Measurements from ENCODE around the gene PPM1H.

The PPM1H gene

DNA sequence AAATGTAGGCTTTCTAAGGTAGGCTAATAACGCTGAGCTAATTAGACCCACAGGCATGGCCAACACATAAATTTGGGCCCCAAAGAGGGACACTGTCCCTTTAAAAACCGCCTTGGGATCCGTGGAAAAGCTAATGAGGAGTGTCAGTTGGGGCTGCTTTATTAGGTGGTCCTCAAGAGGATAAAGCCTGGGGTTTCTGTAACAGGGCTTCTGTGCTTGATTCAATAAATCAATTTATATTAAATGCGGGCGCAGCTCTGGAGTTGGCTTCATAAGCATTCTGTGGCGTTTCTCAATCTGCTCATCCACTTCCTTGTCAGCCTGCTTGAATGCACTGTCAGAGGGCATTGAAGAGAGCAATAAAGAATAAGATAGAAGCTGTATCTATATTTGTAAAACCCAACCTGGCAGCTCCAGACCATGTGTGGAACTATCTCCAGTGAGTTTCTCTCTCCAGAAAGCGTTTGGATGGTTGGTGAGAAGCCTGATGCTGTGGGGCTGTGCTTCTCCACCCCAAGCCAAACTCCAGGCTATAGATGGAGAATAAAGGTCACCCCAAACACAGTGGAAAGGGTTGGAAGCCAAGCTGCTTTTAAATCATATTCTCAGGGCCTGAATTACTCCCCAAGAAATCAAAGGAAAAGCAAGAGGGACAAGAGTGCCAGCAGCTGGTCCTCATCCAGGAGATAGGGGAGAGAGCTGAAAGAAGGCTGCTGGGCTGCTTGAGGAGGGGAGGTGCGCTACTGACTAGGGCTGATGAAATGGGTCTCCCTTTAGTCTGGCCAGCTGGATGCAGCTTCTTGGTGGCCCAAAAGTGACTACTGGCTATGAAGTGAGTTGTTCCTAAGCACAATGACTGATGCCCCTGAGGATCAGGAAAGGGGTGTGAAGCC is 222.0 kb downstream of the PPM1H start:
- Histone ChIP-seq H3K27me3 (ENCODE audit: control insufficient read depth, insufficient read depth, low read length) (no peaks in the 10 kb centered on the region), H3K27ac (ENCODE audit: low read depth, low read length) (no peak overlapping the region), H3K4me1 (ENCODE audit: control insufficient read depth, insufficient read depth, low read length) (peaks cover 6% of the 10 kb centered on the region), H3K4me3 (ENCODE audit: low read length) (no peak overlapping the region), H3K9ac (ENCODE audit: low read length) (no peak overlapping the region), H3K36me3 (ENCODE audit: control insufficient read depth, insufficient read depth, low read length) (no peaks in the 10 kb centered on the region)

DNA sequence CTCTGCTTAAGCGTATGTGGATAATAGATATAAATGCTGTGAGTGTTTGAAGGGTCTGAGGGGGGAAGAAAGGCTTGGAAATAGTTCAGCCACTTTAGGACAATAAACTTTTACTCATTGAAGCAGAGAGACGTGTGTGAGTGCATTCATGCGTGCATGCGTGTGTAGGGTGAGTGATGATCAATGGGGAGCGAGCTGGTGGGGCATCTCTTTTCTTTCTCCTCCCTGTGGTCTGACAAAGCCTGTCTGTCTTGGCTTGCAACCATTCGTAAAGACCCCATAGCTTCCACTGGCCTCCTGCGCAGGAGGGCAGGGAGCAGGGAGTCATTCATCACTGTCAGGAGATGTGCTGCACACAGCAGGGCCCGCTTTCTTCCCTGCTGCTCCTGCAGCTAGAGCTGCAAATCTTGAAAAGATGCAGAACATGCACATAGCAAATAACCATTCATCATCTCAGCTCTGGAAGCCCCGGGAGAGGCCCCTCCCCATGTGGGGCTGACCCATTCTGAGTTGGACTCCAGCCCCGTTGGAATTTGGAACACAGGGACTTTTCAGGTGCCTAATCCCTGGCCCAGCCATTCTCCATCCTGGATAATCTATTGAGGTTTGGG is 223.2 kb downstream of the PPM1H start:
- Histone ChIP-seq H3K27me3 (ENCODE audit: control insufficient read depth, insufficient read depth, low read length) (no peaks in the 10 kb centered on the region), H3K4me1 (ENCODE audit: control insufficient read depth, insufficient read depth, low read length) (peaks cover 6% of the 10 kb centered on the region), H3K36me3 (ENCODE audit: control insufficient read depth, insufficient read depth, low read length) (no peaks in the 10 kb centered on the region), H3K4me3 (ENCODE audit: low read length) (no peak overlapping the region), H3K9ac (ENCODE audit: low read length) (no peak overlapping the region), H3K27ac (ENCODE audit: low read depth, low read length) (no peak overlapping the region)

DNA sequence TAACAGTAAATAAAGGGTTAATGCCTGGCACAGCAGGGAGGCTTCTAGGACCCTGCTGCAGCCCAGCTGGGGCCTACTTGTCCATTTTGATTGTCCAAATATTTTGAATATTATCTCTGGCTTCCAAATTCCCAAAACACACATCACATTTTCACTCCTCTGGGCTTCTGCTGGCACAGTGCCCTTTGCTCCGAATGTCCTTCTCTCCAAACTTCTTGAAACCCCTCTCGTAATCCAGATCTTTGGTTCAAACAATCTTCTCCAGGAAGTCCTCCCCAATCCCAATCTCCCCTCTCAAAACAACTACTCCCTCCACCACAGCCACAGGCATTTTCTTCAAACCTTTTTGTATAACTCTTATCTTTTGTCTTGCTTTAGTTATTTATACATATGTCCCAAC is 225.6 kb downstream of the PPM1H start:
- Histone ChIP-seq H3K4me1 (ENCODE audit: control insufficient read depth, insufficient read depth, low read length) (peaks cover 6% of the 10 kb centered on the region), H3K27ac (ENCODE audit: low read depth, low read length) (no peak overlapping the region), H3K4me3 (ENCODE audit: low read length) (no peak overlapping the region), H3K27me3 (ENCODE audit: control insufficient read depth, insufficient read depth, low read length) (no peaks in the 10 kb centered on the region), H3K9ac (ENCODE audit: low read length) (no peak overlapping the region), H3K36me3 (ENCODE audit: control insufficient read depth, insufficient read depth, low read length) (no peaks in the 10 kb centered on the region)

DNA sequence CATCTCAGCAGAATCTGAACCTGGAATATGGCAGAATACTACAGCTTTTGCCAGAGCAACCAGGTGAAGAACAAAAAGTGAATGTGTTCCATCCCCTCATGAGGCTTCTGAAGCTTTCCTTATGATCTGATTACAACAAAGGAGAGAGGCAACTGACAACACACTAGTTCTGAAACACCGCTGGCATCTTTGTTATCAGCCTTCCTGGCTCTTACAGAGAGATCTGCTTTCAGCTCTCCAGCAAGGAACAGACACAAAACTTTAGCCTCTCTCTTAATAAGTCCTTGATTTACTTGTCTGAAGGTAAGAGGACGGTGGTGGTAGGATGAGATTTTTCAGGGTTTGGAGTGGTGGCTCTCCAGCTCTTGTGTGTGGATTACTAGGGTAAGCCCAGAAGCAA is 227.0 kb downstream of the PPM1H start:
- no peaks in the 10 kb centered on the region for H3K27me3 ChIP-seq (ENCODE audit: control insufficient read depth, insufficient read depth, low read length)
- no peaks in the 10 kb centered on the region for H3K36me3 ChIP-seq (ENCODE audit: control insufficient read depth, insufficient read depth, low read length)
- H3K4me3 ChIP-seq (ENCODE audit: low read length), result no peak overlapping the region
- no peak overlapping the region for H3K9ac ChIP-seq (ENCODE audit: low read length)
- H3K27ac ChIP-seq (ENCODE audit: low read depth, low read length), result no peak overlapping the region
- peaks cover 6% of the 10 kb centered on the region for H3K4me1 ChIP-seq (ENCODE audit: control insufficient read depth, insufficient read depth, low read length)

DNA sequence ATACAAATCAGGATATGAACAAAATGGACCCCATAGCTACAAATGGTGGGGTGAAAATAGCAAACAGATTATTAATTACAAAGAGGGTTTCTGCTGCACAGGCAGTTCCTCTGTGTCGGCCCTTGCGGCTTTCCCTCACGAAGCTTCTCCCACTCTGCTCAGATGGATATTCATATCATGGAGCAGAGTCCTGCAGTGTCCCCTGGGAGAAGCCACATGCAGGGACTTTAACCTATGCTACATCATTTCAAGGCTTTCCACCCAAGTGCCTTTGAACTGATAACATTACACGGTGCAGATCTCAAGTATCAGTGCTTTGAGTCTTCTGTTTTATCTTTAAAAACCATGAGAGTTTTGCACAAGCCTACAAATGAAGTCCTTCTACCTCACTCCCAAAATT is 229.1 kb downstream of the PPM1H start:
- Histone ChIP-seq H3K4me3 (ENCODE audit: low read length) (no peak overlapping the region), H3K9ac (ENCODE audit: low read length) (no peak overlapping the region), H3K27ac (ENCODE audit: low read depth, low read length) (no peak overlapping the region), H3K36me3 (ENCODE audit: control insufficient read depth, insufficient read depth, low read length) (no peaks in the 10 kb centered on the region), H3K27me3 (ENCODE audit: control insufficient read depth, insufficient read depth, low read length) (no peaks in the 10 kb centered on the region), H3K4me1 (ENCODE audit: control insufficient read depth, insufficient read depth, low read length) (no peaks in the 10 kb centered on the region)

DNA sequence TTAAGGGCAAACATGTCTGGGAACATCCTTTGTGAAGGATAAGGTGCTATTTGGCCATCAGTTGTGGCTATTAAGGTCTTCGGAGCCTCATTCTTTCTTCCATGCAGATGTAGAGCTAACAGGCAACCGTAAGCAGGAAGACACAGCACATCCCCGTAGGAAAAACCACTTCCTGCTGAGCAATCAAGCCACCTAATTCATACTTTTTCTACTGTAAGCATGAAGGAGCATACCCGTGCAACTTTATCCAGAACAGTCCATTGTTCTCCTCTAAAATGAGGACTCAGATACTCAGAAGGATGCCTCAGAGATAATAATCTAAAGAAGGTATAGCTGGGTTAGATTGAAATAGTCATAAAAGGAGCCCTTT is 232.0 kb downstream of the PPM1H start:
- H3K4me1 ChIP-seq (ENCODE audit: control insufficient read depth, insufficient read depth, low read length), result no peaks in the 10 kb centered on the region
- no peak overlapping the region for H3K27ac ChIP-seq (ENCODE audit: low read depth, low read length)
- H3K4me3 ChIP-seq (ENCODE audit: low read length), result no peak overlapping the region
- H3K36me3 ChIP-seq (ENCODE audit: control insufficient read depth, insufficient read depth, low read length), result no peaks in the 10 kb centered on the region
- no peak overlapping the region for H3K9ac ChIP-seq (ENCODE audit: low read length)
- H3K27me3 ChIP-seq (ENCODE audit: control insufficient read depth, insufficient read depth, low read length), result no peaks in the 10 kb centered on the region

DNA sequence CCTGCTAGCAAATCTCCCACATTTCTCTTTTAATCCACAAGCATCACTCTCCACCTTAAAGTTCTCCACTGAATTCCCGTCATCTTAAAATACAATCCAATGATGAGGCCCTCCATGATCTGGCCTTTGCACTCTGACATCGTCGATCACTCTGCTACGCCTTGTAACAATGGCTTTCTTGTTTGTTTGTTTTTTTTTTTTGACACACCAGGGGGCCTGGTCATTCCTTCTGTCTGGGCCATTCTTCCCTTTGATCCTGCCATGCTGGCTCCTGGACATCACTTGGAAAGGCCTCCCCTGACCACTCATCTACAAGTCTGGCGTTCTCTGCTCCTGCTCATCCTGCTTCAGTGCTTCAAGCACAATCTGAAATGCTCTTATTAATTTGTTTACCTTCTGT is 233.5 kb downstream of the PPM1H start:
- Histone ChIP-seq H3K27me3 (ENCODE audit: control insufficient read depth, insufficient read depth, low read length) (no peaks in the 10 kb centered on the region), H3K9ac (ENCODE audit: low read length) (no peak overlapping the region), H3K36me3 (ENCODE audit: control insufficient read depth, insufficient read depth, low read length) (no peaks in the 10 kb centered on the region), H3K4me3 (ENCODE audit: low read length) (no peak overlapping the region), H3K27ac (ENCODE audit: low read depth, low read length) (no peak overlapping the region), H3K4me1 (ENCODE audit: control insufficient read depth, insufficient read depth, low read length) (no peaks in the 10 kb centered on the region)

DNA sequence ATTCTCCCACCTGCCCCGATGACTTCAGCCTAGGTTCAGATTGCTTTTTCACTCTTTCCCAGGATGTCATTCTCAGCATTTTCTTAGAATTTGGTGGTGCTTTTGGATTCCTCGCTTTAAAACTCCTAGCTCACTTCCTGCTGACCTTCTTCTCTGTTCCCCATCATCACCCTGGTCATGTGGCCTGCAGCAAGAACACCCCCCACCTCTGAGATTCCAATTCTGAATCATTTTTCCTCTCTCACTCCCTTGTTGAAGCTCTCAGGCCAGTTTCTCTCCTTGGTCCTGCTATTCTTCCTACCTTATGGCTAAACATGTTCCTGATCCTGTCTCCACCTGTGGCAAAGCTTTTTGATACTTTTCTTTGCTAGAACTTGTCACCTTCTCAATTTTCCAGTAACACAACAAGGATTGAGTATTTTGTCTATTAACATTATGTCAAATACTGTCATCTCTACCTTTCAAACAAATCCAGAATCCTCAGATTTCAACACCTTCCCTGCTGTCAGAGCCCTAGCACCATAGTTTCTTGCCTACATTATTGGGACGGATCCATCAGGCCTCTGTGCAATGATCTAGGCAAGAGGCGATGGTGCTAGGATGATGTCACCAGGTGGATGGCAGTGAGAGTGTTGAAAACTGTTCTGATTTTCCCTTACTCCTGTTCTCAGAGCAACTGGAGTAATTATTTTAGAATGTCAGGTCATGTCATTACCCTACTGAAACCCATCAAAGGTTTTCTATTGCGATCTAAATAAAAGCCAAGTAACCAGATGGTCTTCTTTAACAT is 234.7 kb downstream of the PPM1H start:
- Histone ChIP-seq H3K27ac (ENCODE audit: low read depth, low read length) (no peak overlapping the region), H3K9ac (ENCODE audit: low read length) (no peak overlapping the region), H3K36me3 (ENCODE audit: control insufficient read depth, insufficient read depth, low read length) (no peaks in the 10 kb centered on the region), H3K4me1 (ENCODE audit: control insufficient read depth, insufficient read depth, low read length) (no peaks in the 10 kb centered on the region), H3K27me3 (ENCODE audit: control insufficient read depth, insufficient read depth, low read length) (no peaks in the 10 kb centered on the region), H3K4me3 (ENCODE audit: low read length) (no peak overlapping the region)

DNA sequence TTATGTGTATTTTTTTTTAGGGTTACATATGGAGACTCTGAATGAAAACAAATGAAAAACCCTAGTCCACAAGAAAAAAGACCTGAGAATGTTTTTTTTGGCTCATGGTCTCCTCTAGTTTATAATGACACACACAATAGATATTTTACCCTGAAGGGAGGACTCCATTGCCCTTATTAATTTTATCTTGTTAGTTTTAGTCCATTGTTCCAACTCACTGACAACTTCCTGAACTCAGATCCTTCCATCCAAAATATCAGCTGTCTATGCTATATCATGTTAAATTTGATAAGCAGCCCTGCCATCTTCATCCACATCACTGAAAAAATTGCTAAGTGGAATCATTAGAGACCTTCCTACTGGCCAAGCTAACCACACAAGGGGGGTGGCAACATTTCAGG is 236.2 kb downstream of the PPM1H start:
- H3K27me3 ChIP-seq (ENCODE audit: control insufficient read depth, insufficient read depth, low read length), result no peaks in the 10 kb centered on the region
- no peak overlapping the region for H3K4me3 ChIP-seq (ENCODE audit: low read length)
- no peaks in the 10 kb centered on the region for H3K4me1 ChIP-seq (ENCODE audit: control insufficient read depth, insufficient read depth, low read length)
- no peak overlapping the region for H3K27ac ChIP-seq (ENCODE audit: low read depth, low read length)
- H3K9ac ChIP-seq (ENCODE audit: low read length), result no peak overlapping the region
- no peaks in the 10 kb centered on the region for H3K36me3 ChIP-seq (ENCODE audit: control insufficient read depth, insufficient read depth, low read length)

DNA sequence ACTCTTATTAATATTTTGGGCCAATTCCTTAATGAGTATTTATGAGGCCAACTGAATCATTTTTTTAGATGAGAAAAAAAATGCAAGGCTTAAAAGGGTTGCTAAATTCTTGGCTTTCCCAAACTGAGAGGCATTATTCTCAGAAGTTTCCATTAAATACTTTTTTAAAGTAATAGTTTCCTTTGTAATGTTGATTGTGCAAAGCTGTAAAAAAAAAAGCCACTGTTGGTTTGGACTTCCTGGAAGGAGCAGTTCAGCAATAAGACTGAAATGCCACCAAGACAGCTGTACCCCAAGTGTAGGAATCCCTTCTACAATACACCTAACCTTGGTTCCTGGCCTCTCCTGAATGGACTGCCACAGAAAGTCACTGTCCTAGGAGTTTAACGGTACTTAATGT is 237.1 kb downstream of the PPM1H start:
- Histone ChIP-seq H3K27me3 (ENCODE audit: control insufficient read depth, insufficient read depth, low read length) (no peaks in the 10 kb centered on the region), H3K4me1 (ENCODE audit: control insufficient read depth, insufficient read depth, low read length) (no peaks in the 10 kb centered on the region), H3K27ac (ENCODE audit: low read depth, low read length) (no peak overlapping the region), H3K4me3 (ENCODE audit: low read length) (no peak overlapping the region), H3K36me3 (ENCODE audit: control insufficient read depth, insufficient read depth, low read length) (no peaks in the 10 kb centered on the region), H3K9ac (ENCODE audit: low read length) (no peak overlapping the region)

DNA sequence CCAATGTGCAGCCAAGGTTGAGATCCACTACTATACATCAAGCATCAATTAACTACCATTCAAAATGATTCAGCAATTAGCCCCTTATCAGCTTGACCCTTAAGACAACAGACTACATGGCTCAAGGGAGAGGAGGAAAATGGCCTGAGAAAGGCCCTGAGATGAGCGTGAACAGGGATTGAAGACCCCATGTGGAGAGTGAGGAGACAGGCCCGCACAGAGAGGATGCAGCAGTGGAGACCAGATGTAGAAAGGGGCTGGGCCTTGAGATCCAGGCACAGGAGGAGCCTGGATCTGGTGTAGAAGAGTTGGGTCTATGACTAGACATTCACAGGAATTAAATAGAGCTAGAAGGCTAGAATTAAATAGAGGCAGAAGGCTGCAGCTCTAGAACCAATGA is 239.3 kb downstream of the PPM1H start:
- Histone ChIP-seq H3K27ac (ENCODE audit: low read depth, low read length) (no peak overlapping the region), H3K27me3 (ENCODE audit: control insufficient read depth, insufficient read depth, low read length) (no peaks in the 10 kb centered on the region), H3K36me3 (ENCODE audit: control insufficient read depth, insufficient read depth, low read length) (no peaks in the 10 kb centered on the region), H3K4me3 (ENCODE audit: low read length) (no peak overlapping the region), H3K4me1 (ENCODE audit: control insufficient read depth, insufficient read depth, low read length) (no peaks in the 10 kb centered on the region), H3K9ac (ENCODE audit: low read length) (no peak overlapping the region)

DNA sequence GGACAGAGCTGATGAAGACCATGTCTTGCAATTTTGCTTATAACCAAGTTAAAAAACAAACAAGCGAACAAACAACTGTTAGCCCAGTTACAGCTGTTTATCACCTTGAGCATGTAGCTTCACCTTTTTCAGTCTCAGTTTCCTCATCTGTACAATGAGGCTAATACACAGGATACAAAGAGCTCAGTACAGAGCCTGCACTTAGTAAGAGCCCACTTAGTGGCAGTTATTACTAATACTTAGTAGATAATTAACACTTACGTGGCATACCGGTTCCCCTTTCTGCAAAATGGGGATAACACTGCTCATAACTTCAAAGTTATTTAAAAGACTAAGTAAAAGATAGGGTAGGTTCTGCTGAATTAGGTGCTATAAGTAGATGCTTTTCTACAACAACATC is 240.3 kb downstream of the PPM1H start:
- H3K36me3 ChIP-seq (ENCODE audit: control insufficient read depth, insufficient read depth, low read length), result no peaks in the 10 kb centered on the region
- H3K4me1 ChIP-seq (ENCODE audit: control insufficient read depth, insufficient read depth, low read length), result no peaks in the 10 kb centered on the region
- no peak overlapping the region for H3K27ac ChIP-seq (ENCODE audit: low read depth, low read length)
- no peak overlapping the region for H3K4me3 ChIP-seq (ENCODE audit: low read length)
- H3K27me3 ChIP-seq (ENCODE audit: control insufficient read depth, insufficient read depth, low read length), result no peaks in the 10 kb centered on the region
- H3K9ac ChIP-seq (ENCODE audit: low read length), result no peak overlapping the region
